SK-N-SH (cell line): ENCODE measurements around the gene SVIL. TPM values are rescaled to one million over a fixed set of nuclear protein-coding genes. Genes with fewer than 3 reads are reported as not detected.

Source experiments
- CTCF ChIA-PET: fragments of 300-600, 350-600 bp; formaldehyde crosslinking; extraction: SDS; loops from one replicate; lab custom pipeline; 2021; lab: Yijun Ruan, JAX
- POLR2A ChIA-PET: fragments of 350-600 bp; sonication (Branson Sonifier 250); formaldehyde crosslinking; extraction: SDS; loops from one replicate; lab custom pipeline; 2020; ENCODE audit warnings: antibody characterized with exemption, inconsistent platforms; lab: Yijun Ruan, JAX
- DNase-seq: peaks from one replicate; pipeline ENCODE4 v3.0.0; 2012
- H2AFZ ChIP-seq: fragments of 200-600 bp; sonication (generic); 2 replicates; pipeline ENCODE4 v1.8.1; 2016; ENCODE audit warnings: antibody characterized with exemption, mild to moderate bottlenecking, low read depth
- H3F3A ChIP-seq: fragments of 200-600 bp; sonication (generic); replicated peaks from 2 replicates; pipeline ENCODE3; 2016; ENCODE audit warnings: antibody characterized with exemption, mild to moderate bottlenecking; ENCODE audit not compliant: insufficient read depth
- H3K27ac ChIP-seq, 2 experiments: fragments of 200-500 bp in 1 of 2; fragments of 200-600 bp in 1 of 2; sonication (Bioruptor generic) in 1 of 2; sonication (generic), shearing (Covaris generic) in 1 of 2; 2 replicates each; pipeline versions ENCODE4 v1.5.1 to v1.6.1; 2014 to 2016; ENCODE audit warnings: low read depth in 2 of 2, inconsistent platforms in 1 of 2, low read length in 1 of 2, mild to moderate bottlenecking in 1 of 2, mixed read lengths in 1 of 2
- H3K27me3 ChIP-seq: fragments of 200-600 bp; sonication (generic), shearing (Covaris generic); 2 replicates; pipeline ENCODE4 v1.6.1; 2016; ENCODE audit warnings: mixed run types; ENCODE audit not compliant: insufficient read depth
- H3K36me3 ChIP-seq, 2 experiments: fragments of 200-500 bp in 1 of 2; fragments of 200-600 bp in 1 of 2; sonication (Bioruptor generic) in 1 of 2; sonication (generic) in 1 of 2; replicated peaks in 1 of 2; 2 replicates each; pipeline versions ENCODE3 to v1.5.1; 2014 to 2016; ENCODE audit warnings: low read length in 1 of 2, mild to moderate bottlenecking in 1 of 2; ENCODE audit not compliant: insufficient read depth in 2 of 2, control insufficient read depth in 1 of 2
- H3K4me1 ChIP-seq, 2 experiments: fragments of 200-500 bp in 1 of 2; fragments of 200-600 bp in 1 of 2; sonication (Bioruptor generic) in 1 of 2; sonication (generic), shearing (Covaris generic) in 1 of 2; 2 replicates each; pipeline versions ENCODE4 v1.5.1 to v1.6.1; 2014 to 2016; ENCODE audit warnings: low read depth in 1 of 2, low read length in 1 of 2, mixed run types in 1 of 2; ENCODE audit not compliant: insufficient read depth in 2 of 2, control insufficient read depth in 1 of 2
- H3K4me2 ChIP-seq: fragments of 200-600 bp; sonication (generic), shearing (Covaris generic); 2 replicates; pipeline ENCODE4 v1.6.1; 2017; ENCODE audit warnings: mixed run types
- H3K4me3 ChIP-seq, 2 experiments: fragments of 200-500 bp in 1 of 2; fragments of 200-600 bp in 1 of 2; sonication (Bioruptor generic) in 1 of 2; sonication (generic), shearing (Covaris generic) in 1 of 2; 2 replicates each; pipeline versions ENCODE4 v1.5.1 to v1.8.1; 2014 to 2016; ENCODE audit warnings: low read depth in 2 of 2, inconsistent platforms in 1 of 2, low read length in 1 of 2, mild to moderate bottlenecking in 1 of 2, mixed read lengths in 1 of 2, moderate library complexity in 1 of 2
- H3K79me2 ChIP-seq: fragments of 200-600 bp; sonication (generic); 2 replicates; pipeline ENCODE4 v1.8.1; 2017; ENCODE audit warnings: mild to moderate bottlenecking; ENCODE audit not compliant: insufficient read depth
- H3K9ac ChIP-seq: fragments of 200-600 bp; sonication (generic); 2 replicates; pipeline ENCODE4 v1.6.1; 2017; ENCODE audit warnings: mixed run types
- H3K9me2 ChIP-seq: fragments of 200-600 bp; sonication (generic); 2 replicates; pipeline ENCODE4 v1.6.1; 2017; ENCODE audit warnings: mixed run types
- H3K9me3 ChIP-seq: fragments of 200-600 bp; sonication (generic); 2 replicates; pipeline ENCODE4 v1.6.1; 2017; ENCODE audit warnings: mixed run types, mild to moderate bottlenecking, moderate library complexity
- H4K20me1 ChIP-seq: fragments of 200-600 bp; sonication (generic); 2 replicates; pipeline ENCODE4 v1.6.1; 2017; ENCODE audit warnings: mild to moderate bottlenecking, mixed run types; ENCODE audit not compliant: insufficient read depth
- CTCF ChIP-seq: fragments of 200-600 bp; sonication (generic); IDR thresholded peaks from 2 replicates; pipeline ENCODE4 v1.6.1; 2017; ENCODE audit warnings: antibody characterized with exemption, mild to moderate bottlenecking, moderate library complexity
- FOSL2 ChIP-seq: IDR thresholded peaks from 2 replicates; pipeline ENCODE4 v1.4.0; 2012; ENCODE audit warnings: low read depth, mild to moderate bottlenecking, moderate library complexity, borderline replicate concordance
- FOXM1 ChIP-seq: IDR thresholded peaks from 2 replicates; pipeline ENCODE4 v1.4.0; 2012; ENCODE audit warnings: low read depth, mild to moderate bottlenecking
- MXI1 ChIP-seq: IDR thresholded peaks from 2 replicates; pipeline ENCODE4 v1.6.1; 2012; ENCODE audit warnings: mild to moderate bottlenecking, low read depth, low read length, improper control_type of control experiment
- RAD21 ChIP-seq: IDR thresholded peaks from 2 replicates; pipeline ENCODE4 v1.6.1; 2012; ENCODE audit warnings: mild to moderate bottlenecking, low read length
- RXRA ChIP-seq: IDR thresholded peaks from 2 replicates; pipeline ENCODE4 v1.4.0; 2012; ENCODE audit warnings: low read depth, mild to moderate bottlenecking, borderline replicate concordance
- SIN3A ChIP-seq: IDR thresholded peaks from 2 replicates; pipeline ENCODE4 v1.6.1; 2012; ENCODE audit warnings: low read depth, mild to moderate bottlenecking, low read length, moderate library complexity, borderline replicate concordance
- YY1 ChIP-seq: IDR thresholded peaks from 2 replicates; pipeline ENCODE4 v1.4.0; 2012; ENCODE audit warnings: low read depth, mild to moderate bottlenecking
- WGBS: methylation state at CpG from one replicate; pipeline ENCODE4 v1.1.6; 2017; ENCODE audit warnings: low lambda C conversion rate; 5-methylcytosine and 5-hydroxymethylcytosine counted together
- polyA plus RNA-seq, 3 experiments: library from polyadenylated mRNA; depleted of rRNA; stranded (reverse); fragments of >200 nt; gene quantifications; 2 replicates each; pipeline ENCODE4 v1.2.3, GENCODE V29; 2012
- TF ChIP-seq, protein P1 (sequence below): IDR thresholded peaks from 2 replicates; pipeline ENCODE4 v1.4.0; 2012; ENCODE audit warnings: low read depth, borderline replicate concordance
- TF ChIP-seq, protein P2 (sequence below): IDR thresholded peaks from 2 replicates; pipeline ENCODE4 v1.6.1; 2012; ENCODE audit warnings: mild to moderate bottlenecking, low read depth, low read length, moderate library complexity

Gene SVIL
- polyA plus RNA-seq, 1 of the 3 experiments (the other 2 are of a cell fraction): 48.7 TPM

- H3K9me2 ChIP-seq: no peaks in the 10 kb centered on the region
- H3K9ac ChIP-seq: peak overlapping the region; percentile 35; the same call in 1 of the 2 replicates
- H3F3A ChIP-seq: peaks cover 10% of the 10 kb centered on the region
- no peak for DNase-seq
- H3K4me3 ChIP-seq: no peak overlapping the region
- H2AFZ ChIP-seq: no peak overlapping the region
- POLR2A ChIA-PET: no interaction called here
- peaks cover 0 to 6% of the 10 kb centered on the region in 2 experiments for H3K36me3 ChIP-seq
- 82% methylated on average over 9 of the region's 9 CpGs for WGBS
- peak overlapping the region in 1 of 2 experiments; percentile 87; a peak in 2 of 4 replicates for H3K27ac ChIP-seq
- peaks cover 2 to 20% of the 10 kb centered on the region in 2 experiments for H3K4me1 ChIP-seq
- 0 out of 2 replicates have a peak overlapping the region, but pooled peaks have one; percentile 16 for H3K4me2 ChIP-seq
- no peaks in the 10 kb centered on the region for H3K9me3 ChIP-seq
- no peaks in the 10 kb centered on the region for H3K27me3 ChIP-seq
- H3K79me2 ChIP-seq: peaks cover 80% of the 10 kb centered on the region
- TF ChIP-seq, protein P1, sequence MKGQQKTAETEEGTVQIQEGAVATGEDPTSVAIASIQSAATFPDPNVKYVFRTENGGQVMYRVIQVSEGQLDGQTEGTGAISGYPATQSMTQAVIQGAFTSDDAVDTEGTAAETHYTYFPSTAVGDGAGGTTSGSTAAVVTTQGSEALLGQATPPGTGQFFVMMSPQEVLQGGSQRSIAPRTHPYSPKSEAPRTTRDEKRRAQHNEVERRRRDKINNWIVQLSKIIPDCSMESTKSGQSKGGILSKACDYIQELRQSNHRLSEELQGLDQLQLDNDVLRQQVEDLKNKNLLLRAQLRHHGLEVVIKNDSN: no peak
- TF ChIP-seq RAD21 (no peak), RXRA (no peak), FOXM1 (no peak), SIN3A (no peak), FOSL2 (no peak), CTCF (no peak), MXI1 (no peak), YY1 (no peak)
- TF ChIP-seq, protein P2, sequence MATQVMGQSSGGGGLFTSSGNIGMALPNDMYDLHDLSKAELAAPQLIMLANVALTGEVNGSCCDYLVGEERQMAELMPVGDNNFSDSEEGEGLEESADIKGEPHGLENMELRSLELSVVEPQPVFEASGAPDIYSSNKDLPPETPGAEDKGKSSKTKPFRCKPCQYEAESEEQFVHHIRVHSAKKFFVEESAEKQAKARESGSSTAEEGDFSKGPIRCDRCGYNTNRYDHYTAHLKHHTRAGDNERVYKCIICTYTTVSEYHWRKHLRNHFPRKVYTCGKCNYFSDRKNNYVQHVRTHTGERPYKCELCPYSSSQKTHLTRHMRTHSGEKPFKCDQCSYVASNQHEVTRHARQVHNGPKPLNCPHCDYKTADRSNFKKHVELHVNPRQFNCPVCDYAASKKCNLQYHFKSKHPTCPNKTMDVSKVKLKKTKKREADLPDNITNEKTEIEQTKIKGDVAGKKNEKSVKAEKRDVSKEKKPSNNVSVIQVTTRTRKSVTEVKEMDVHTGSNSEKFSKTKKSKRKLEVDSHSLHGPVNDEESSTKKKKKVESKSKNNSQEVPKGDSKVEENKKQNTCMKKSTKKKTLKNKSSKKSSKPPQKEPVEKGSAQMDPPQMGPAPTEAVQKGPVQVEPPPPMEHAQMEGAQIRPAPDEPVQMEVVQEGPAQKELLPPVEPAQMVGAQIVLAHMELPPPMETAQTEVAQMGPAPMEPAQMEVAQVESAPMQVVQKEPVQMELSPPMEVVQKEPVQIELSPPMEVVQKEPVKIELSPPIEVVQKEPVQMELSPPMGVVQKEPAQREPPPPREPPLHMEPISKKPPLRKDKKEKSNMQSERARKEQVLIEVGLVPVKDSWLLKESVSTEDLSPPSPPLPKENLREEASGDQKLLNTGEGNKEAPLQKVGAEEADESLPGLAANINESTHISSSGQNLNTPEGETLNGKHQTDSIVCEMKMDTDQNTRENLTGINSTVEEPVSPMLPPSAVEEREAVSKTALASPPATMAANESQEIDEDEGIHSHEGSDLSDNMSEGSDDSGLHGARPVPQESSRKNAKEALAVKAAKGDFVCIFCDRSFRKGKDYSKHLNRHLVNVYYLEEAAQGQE: no peak
- TF ChIP-seq, all 33 proteins: peak for 0
- CTCF ChIA-PET: interaction anchor here (1.1 kb wide), 1 partner anchor 117 kb away, joined by 3 read pairs; no protein-coding TSS in a partner anchor
- peaks cover 19% of the 10 kb centered on the region; the same call in 1 of the 2 replicates for H4K20me1 ChIP-seq
Observed at GRCh38 chr10:29583674-29584073, 51.1 kb downstream of the SVIL start.
